Astrocyte of the cerebellum (primary cell): ENCODE data around the gene CDH22.

Source experiments
- DNase-seq: peaks from one replicate; pipeline ENCODE4 v3.0.0-alpha.2; 2011; ENCODE audit warnings: low read depth
- H3K4me3 ChIP-seq: 2 replicates; pipeline ENCODE4 v1.5.1; 2011; ENCODE audit warnings: mild to moderate bottlenecking, low read depth, low read length, moderate library complexity
- in situ Hi-C: cut with HindIII; loops from 2 replicates; pipeline ENCODE4 v1.10.0; 2017; ENCODE audit warnings: low sequenced_read_pairs
- TF ChIP-seq, protein P1 (sequence below): IDR thresholded peaks from 2 replicates; pipeline ENCODE4 v1.5.1; 2012; ENCODE audit warnings: low read length, low read depth, moderate library complexity, mild to moderate bottlenecking; ENCODE audit errors: missing control alignments

The CDH22 gene

GRCh38 chr20:46191168-46191540, 117.1 kb downstream of the CDH22 start:
- TF ChIP-seq, protein P1, sequence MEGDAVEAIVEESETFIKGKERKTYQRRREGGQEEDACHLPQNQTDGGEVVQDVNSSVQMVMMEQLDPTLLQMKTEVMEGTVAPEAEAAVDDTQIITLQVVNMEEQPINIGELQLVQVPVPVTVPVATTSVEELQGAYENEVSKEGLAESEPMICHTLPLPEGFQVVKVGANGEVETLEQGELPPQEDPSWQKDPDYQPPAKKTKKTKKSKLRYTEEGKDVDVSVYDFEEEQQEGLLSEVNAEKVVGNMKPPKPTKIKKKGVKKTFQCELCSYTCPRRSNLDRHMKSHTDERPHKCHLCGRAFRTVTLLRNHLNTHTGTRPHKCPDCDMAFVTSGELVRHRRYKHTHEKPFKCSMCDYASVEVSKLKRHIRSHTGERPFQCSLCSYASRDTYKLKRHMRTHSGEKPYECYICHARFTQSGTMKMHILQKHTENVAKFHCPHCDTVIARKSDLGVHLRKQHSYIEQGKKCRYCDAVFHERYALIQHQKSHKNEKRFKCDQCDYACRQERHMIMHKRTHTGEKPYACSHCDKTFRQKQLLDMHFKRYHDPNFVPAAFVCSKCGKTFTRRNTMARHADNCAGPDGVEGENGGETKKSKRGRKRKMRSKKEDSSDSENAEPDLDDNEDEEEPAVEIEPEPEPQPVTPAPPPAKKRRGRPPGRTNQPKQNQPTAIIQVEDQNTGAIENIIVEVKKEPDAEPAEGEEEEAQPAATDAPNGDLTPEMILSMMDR: no peak
- no peak overlapping the region for H3K4me3 ChIP-seq
- no peak for DNase-seq
- in situ Hi-C loops: loop anchor here (5.0 kb wide), 1 partner anchor 81 kb away; no protein-coding TSS in a partner anchor

DNA sequence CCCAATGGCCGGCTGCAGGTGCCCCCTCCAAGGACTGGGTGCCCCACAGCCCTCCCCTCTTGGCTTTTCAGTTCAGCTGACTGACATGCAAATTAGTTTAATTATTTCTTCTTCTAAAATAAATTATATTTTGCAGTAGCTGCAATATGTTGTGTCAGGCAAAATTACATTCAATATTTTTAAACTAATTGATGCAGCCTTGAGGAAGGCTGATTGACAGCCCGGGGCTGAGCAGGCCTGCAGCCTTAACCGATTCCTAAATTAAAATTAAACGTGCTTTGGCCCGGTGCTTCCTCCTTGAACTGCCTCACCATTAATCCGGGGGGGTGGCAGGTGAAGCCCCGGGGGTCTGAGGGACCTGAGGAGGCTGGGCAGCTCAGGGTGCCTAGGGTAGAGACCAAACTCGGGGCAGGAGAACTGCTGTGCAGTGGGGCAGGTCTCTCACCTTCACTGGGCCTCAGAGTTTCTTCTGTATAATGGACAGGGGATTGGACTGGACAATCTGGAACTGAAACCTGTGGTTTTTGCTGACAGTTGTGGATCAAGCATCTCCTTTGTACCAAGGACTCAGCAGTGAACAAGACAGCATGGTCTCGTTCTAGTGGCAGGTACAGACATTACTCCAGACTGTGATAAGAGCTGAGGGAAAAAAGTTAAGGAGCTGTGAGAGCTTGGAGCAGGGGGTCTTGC, 117.7 kb downstream of the CDH22 start:
- DNase-seq: no peak
- no peak overlapping the region for H3K4me3 ChIP-seq
- TF ChIP-seq, protein P1: no peak
- in situ Hi-C loops: loop anchor here (5.0 kb wide), 1 partner anchor 82 kb away; no protein-coding TSS in a partner anchor

GRCh38 chr20:46188866-46189541, 119.3 kb downstream of the CDH22 start:
- no peak overlapping the region for H3K4me3 ChIP-seq
- in situ Hi-C loops: no loop called here
- TF ChIP-seq, protein P1: no peak
- no peak for DNase-seq

GRCh38 chr20:46186210-46186609, 122.1 kb downstream of the CDH22 start:
- TF ChIP-seq, protein P1: no peak
- no peak for DNase-seq
- in situ Hi-C loops: no loop called here
- H3K4me3 ChIP-seq: no peak overlapping the region

DNA sequence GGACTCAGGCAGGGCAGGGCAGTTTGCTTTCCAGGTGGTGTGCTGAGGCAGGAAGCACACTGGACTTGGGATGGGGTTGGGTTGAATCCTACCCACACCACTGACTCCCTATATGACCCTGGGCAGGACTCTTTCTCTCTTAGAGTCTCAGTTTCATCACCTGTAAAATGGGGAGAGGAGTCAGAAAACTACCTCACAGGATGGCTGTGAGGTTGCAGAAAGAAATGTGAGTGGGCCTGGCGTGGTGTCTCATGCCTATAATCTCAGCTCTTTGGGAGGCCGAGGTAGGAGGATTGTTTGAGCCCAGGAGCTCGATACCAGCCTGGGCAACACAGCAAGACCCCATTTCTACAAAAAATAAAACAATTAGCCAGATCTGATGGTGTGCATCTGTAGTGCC, 122.9 kb downstream of the CDH22 start:
- TF ChIP-seq, protein P1: no peak
- no peak overlapping the region for H3K4me3 ChIP-seq
- in situ Hi-C loops: no loop called here
- DNase-seq: no peak

DNA sequence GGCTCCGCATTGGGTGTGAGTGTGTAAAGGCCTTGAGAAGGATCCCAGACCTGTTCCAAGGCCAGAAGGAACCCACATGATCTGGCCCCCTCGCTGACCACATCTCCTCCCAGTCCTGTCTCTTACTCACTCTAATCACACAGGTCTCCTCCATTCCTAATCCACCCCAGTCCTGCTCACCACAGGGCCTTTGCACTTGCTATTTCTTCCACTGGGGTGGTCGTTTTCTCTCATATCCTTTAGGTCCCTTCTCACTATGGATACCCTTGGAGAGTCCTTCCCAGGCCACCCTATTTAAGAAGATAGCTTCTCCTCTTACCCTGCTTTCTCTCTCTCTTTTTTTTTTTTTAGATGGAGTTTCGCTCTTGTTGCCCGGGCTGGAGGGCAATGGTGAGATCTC, 124.5 kb downstream of the CDH22 start:
- no peak for DNase-seq
- TF ChIP-seq, protein P1: no peak
- in situ Hi-C loops: no loop called here
- H3K4me3 ChIP-seq: no peak overlapping the region
